GM13976 (cell line): ENCODE measurements around the gene CNTNAP2.

Experiments
- DNase-seq: peaks from one replicate; pipeline ENCODE4 v3.0.0; 2012; ENCODE audit warnings: low spot score
- in situ Hi-C: fragments of 300-500 bp; cut with MboI; formaldehyde crosslinking; loops from one replicate; pipeline ENCODE4 v1.12.0; 2022; ENCODE audit warnings: low sequenced_read_pairs, mixed read lengths, inconsistent platforms; ENCODE audit not compliant: unreplicated experiment
- TF ChIP-seq, protein P1 (sequence below): IDR thresholded peaks from 2 replicates; pipeline ENCODE4 v1.5.1; 2012; ENCODE audit warnings: borderline replicate concordance, mild to moderate bottlenecking; ENCODE audit not compliant: insufficient read depth; ENCODE audit errors: extremely low read depth, missing control alignments, control extremely low read depth

CNTNAP2 gene

GRCh38 chr7:147193476-147193875 is 1076.9 kb downstream of the CNTNAP2 start:
- TF ChIP-seq, protein P1, sequence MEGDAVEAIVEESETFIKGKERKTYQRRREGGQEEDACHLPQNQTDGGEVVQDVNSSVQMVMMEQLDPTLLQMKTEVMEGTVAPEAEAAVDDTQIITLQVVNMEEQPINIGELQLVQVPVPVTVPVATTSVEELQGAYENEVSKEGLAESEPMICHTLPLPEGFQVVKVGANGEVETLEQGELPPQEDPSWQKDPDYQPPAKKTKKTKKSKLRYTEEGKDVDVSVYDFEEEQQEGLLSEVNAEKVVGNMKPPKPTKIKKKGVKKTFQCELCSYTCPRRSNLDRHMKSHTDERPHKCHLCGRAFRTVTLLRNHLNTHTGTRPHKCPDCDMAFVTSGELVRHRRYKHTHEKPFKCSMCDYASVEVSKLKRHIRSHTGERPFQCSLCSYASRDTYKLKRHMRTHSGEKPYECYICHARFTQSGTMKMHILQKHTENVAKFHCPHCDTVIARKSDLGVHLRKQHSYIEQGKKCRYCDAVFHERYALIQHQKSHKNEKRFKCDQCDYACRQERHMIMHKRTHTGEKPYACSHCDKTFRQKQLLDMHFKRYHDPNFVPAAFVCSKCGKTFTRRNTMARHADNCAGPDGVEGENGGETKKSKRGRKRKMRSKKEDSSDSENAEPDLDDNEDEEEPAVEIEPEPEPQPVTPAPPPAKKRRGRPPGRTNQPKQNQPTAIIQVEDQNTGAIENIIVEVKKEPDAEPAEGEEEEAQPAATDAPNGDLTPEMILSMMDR: no peak
- in situ Hi-C loops: no loop called here
- no peak for DNase-seq

GRCh38 chr7:147196481-147196880 is 1079.9 kb downstream of the CNTNAP2 start:
- in situ Hi-C loops: no loop called here
- DNase-seq: no peak
- TF ChIP-seq, protein P1: no peak

- TF ChIP-seq, protein P1: no peak
- in situ Hi-C loops: no loop called here
- DNase-seq: no peak
Observed at GRCh38 chr7:147197006-147197405, 1080.4 kb downstream of the CNTNAP2 start.

DNA sequence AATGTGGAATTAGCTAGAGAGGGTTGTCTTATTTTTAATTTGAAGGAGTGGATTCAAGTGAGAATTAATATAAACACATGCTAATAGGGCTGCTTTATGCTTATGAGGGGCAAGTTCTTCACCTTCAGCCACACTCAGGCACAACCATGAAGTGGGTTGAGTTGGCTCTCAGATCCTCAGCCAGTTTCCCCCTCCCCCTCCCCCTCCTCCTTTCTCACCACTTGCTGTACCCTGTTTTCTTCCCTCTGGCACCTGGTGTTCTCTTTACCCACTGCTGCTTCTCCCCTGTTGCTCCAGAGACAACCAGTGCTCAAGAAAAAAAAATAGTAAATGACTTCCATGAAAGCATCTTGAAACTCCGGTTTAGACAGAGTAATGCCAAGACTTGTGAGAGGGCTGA is 1083.3 kb downstream of the CNTNAP2 start:
- DNase-seq: no peak
- in situ Hi-C loops: no loop called here
- TF ChIP-seq, protein P1: no peak

GRCh38 chr7:147207988-147208387 is 1091.4 kb downstream of the CNTNAP2 start:
- TF ChIP-seq, protein P1: no peak
- in situ Hi-C loops: no loop called here
- no peak for DNase-seq

GRCh38 chr7:147231275-147231674 is 1114.7 kb downstream of the CNTNAP2 start:
- in situ Hi-C loops: loop anchor here (25.0 kb wide), 1 partner anchor 856 kb away; no protein-coding TSS in a partner anchor
- DNase-seq: no peak
- TF ChIP-seq, protein P1: no peak
